H54 (cell line): ENCODE measurements around the gene INPP5F.

Source experiments
- DNase-seq: peaks from one replicate; pipeline ENCODE4 v3.0.0; 2011; ENCODE audit warnings: low spot score, mixed read lengths; ENCODE audit not compliant: insufficient read length
- FAIRE-seq: peaks from 3 replicates; lab custom pipeline; 2011; peaks lifted over from hg19 to GRCh38; lab: Jason Lieb, UNC
- POLR2A ChIP-seq: IDR thresholded peaks from 2 replicates; pipeline ENCODE4 v1.6.1; 2011; ENCODE audit warnings: low read depth, mild to moderate bottlenecking, low read length

INPP5F gene

DNA sequence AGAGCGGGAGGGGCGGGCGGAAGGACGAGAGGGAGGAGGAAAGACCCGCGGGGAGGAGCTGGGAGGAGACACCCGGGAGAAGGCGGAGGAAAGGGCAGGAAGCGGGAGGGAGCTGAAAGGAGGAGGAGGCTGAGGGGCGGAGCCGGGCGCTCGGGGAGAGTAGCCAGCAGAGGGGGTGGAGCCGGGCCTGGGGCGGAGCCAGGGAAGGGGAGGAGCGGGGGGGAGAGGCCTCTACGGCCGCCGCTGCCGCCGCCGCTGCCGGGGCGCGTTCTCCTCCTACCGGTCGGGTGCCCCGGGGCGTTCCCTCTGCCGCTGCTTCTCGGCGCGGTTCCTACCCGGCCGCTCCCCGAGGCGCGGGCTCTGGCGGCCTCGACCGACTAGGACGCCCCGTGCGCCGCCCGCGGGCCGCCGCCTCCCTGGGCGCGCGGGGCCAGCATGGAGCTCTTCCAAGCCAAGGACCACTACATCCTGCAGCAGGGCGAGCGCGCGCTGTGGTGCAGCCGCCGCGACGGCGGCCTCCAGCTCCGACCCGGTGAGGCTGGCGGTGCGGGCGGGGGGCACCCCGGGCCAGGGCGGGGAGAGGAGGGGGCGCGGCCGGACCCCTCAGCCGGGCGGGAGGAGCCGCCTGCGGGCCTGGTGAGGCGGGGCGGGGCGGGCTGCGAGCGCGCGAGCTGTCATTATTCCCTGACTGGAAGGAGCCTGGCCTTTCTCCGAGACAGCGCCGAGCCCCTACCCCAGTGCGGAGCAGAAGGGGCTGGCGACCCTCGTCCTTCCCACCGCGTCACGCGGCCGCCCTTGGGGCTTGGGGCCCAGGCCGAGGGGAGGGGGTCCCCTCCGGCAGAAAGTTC, at the start of gene INPP5F:
TSS of gene INPP5F (plus strand) at position 223 of the 848 bp plus-strand sequence. CDS start at position 436, 213 bp downstream.
- no peak for FAIRE-seq

GRCh38 chr10:119677126-119677525, 48.7 kb upstream of the INPP5F start:
- FAIRE-seq: no peak
- no peak for TF ChIP-seq POLR2A
- DNase-seq: no peak

More for the DNA sequence above, at the start of gene INPP5F:
- peak; percentile 98 for DNase-seq
- TF ChIP-seq POLR2A: peak; percentile 81

GRCh38 chr10:119677904-119678755, 47.7 kb upstream of the INPP5F start:
- TF ChIP-seq POLR2A: no peak
- FAIRE-seq: no peak
- DNase-seq: no peak

GRCh38 chr10:119679480-119679829, 46.4 kb upstream of the INPP5F start:
- no peak for TF ChIP-seq POLR2A
- DNase-seq (no peak), FAIRE-seq (no peak)

- no peak for TF ChIP-seq POLR2A
- DNase-seq (peak; percentile 78), FAIRE-seq (no peak)
These were observed 45.8 kb upstream of the INPP5F start for GRCh38 chr10:119680050-119680449.

GRCh38 chr10:119680650-119681081, 45.2 kb upstream of the INPP5F start:
- TF ChIP-seq POLR2A: no peak
- FAIRE-seq (no peak), DNase-seq (no peak)

DNA sequence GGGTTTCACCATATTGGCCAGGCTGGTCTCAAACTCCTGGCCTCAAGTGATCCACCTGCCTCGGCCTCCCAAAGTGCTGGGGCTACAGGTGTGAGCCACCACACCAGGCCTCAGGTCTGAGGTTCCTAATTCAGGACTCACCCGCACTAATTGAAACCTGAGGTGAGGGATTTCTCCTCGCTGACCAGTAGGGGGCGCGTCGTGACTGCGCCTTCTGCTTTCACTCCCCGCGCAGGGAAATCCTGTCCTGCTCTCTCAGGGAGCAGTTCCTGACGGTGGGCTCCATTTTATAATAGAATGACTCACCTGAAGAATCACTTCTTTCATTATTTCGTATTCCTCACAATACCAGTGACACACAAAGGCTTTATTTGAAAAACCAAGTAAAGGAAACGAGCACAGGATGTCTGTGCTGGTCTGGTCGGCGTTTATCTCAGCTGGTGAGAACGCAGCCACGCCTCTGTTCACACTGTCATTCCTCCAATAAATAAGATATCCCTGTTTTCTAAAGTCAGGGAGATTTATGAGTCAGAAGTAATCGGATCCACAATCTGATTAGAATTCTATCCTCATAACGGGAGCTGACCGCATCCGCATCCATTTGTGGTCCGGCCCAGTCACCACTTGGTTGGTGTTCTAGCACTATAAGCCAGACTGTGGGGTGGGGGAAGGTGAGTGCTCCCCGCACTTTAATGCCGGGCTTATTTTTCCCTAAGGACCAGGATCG, 39.2 kb upstream of the INPP5F start:
- DNase-seq: peak; percentile 69

DNA sequence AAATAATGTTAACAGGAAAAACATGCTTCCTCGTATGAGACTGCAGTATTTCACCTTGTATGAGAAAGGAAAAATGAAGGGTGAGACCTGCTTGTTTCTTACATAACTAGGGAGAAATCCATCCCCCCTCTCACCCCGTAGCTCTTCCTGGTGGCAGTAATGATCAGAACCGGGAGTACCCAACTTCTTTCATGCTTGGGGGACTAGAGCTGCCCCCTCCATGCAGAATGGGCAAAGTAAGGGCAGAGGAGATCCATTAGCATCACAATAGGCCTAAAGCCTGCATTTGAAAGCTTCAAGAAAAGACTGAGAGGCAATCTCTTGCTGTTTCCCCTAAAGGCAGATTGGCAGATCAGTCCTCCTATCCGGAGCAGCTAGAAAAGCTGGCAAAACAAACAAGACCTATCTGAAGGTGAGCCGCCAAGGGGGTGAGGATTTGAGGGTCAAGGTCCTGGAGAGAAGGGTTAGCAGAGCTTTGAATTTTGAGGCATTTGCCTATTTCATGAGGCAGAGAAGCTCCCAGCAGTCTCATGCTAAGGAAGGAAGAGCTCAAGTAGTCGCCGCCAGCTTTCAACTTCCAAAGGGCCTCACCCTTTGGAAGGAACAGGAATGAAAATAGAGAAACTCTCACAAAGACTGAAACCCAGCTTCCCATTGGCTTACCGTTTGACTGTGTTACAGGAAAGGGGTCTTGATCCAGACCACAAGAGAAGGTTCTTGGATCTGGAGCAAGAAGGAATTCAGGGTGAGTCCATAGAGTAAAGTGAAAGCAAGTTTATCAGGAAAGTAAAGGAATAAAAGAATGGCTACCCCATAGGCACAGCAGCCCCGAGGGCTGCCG, 38.4 kb upstream of the INPP5F start:
- no peak for TF ChIP-seq POLR2A
- DNase-seq (no peak), FAIRE-seq (no peak)

More for the DNA sequence above, 39.2 kb upstream of the INPP5F start:
- no peak for TF ChIP-seq POLR2A
- FAIRE-seq: peak; percentile 72

- TF ChIP-seq POLR2A: no peak
- FAIRE-seq (no peak), DNase-seq (no peak)
These were observed 37.8 kb upstream of the INPP5F start for GRCh38 chr10:119688033-119688508.

DNA sequence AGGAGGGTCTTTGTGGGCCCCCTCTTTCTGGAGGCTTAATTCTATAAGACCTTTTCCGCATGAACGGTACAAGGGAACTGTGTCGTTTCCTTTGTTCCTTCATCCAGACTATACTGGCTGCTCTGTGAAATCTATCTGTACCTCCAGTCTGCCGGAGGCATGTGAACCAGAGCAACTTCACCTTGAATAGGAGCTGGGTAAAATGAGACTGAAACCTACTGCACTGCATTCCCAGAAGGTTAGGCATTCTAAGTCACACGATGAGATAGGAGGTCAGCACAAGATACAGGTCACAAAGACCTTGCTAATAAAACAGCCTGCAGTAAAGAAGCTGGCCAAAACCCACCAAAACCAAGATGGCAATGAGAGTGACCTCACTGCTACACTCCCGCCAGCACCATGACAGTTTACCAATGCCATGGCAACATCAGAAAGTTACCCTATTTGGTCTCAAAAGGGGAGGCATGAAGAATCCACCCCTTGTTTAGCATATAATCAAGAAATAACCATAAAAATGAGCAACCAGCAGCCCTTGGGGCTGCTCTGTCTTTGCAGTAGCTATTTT, 36.8 kb upstream of the INPP5F start:
- TF ChIP-seq POLR2A: no peak
- no peak for FAIRE-seq
- no peak for DNase-seq

DNA sequence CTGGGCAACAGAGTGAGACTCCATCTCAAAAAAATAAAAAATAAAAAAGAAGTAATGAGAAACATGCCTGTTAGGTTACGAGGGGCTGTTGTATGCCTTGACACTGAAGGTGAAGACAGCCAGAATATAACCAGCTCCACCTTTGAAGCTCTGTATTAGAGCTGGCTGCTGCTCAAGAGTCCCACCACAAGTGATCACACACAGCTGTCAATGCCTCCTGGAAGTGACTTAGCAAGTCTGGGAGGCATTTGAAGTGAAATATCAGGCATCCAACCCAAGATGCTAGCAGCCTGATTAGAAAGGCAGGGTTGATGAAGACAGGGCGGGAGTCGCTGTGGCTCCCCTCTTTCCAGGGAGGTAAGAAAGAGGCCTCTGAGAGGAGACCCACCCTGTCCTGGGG, 34.1 kb upstream of the INPP5F start:
- DNase-seq (no peak), FAIRE-seq (no peak)
- TF ChIP-seq POLR2A: no peak

DNA sequence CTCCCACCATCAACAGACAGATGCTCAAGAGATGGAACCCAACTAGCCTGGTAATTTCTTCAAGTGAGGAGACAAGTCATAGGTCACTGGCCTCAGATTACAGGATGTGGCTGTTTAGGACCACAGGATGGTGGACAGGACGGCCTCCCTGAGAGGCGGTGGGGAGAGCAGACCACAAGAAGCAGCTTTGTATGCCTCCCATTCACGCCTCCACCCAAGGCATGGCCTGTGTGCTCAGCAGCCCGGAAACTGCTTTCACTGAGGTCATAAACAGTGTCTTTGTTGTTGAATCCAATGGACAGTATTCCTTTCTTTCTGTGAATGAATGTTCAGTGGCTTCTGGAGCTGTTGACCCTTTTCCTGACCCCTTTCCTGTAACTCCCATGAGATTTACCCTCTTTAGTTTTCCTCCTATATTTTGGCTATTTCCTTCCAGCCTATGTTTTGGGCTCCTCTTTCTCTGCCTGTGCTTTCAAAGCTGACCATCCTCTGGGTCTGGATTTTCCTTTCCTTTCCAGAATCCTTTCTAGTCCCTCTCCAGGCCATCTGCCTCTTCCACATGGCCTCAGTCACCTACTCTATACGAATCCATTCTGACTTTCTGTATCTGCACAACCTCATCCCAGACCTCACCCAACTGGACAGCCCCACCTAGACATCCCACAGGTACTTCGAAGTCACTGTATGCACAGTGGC, 32.4 kb upstream of the INPP5F start:
- DNase-seq: no peak
- FAIRE-seq: no peak
- TF ChIP-seq POLR2A: no peak
